ENCODE data around the gene NRXN3. TPM values are rescaled to one million over a fixed set of nuclear protein-coding genes. Genes with fewer than 3 reads are reported as not detected.

NRXN3 gene
- total RNA-seq, 1 donor from 2014 or later: 1.6 TPM

DNA sequence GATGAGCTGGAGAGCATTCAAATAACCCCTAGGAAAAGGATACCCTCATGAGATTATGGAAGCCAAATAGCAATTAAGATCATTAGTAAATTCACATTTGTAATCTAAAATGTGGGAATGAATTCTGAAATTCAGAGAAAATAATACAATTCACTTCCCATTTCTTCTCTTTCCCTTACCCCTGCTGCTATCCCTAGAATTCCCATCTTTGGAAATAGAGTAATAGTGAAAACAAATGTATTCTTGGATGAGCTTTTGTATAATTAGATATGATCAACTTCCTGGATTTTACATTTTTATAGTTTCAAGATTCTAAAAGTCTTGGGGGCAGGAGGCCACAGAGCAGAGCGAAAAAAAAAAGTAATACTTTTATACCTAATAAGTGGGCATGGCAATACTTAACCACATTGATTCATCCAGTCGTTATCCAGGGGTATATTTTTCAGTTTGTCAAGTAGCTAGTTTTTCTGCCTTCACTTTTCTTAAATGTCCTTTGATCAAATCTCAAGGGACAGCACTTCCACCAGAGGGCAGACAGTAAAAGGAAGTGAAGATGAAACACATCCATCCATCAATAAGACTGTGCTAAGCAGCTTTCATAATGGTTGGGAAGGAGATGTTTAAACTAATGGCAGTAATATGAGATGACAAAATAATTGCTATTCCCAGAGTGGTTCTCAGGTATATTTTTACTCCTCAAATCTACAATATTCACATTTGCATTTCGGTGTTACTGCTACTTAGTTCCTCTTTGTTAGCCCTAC lies 1639.9 kb downstream of the NRXN3 start:
- no peak for DNase-seq (ENCODE audit: low read depth)
- TF ChIP-seq, protein P1, sequence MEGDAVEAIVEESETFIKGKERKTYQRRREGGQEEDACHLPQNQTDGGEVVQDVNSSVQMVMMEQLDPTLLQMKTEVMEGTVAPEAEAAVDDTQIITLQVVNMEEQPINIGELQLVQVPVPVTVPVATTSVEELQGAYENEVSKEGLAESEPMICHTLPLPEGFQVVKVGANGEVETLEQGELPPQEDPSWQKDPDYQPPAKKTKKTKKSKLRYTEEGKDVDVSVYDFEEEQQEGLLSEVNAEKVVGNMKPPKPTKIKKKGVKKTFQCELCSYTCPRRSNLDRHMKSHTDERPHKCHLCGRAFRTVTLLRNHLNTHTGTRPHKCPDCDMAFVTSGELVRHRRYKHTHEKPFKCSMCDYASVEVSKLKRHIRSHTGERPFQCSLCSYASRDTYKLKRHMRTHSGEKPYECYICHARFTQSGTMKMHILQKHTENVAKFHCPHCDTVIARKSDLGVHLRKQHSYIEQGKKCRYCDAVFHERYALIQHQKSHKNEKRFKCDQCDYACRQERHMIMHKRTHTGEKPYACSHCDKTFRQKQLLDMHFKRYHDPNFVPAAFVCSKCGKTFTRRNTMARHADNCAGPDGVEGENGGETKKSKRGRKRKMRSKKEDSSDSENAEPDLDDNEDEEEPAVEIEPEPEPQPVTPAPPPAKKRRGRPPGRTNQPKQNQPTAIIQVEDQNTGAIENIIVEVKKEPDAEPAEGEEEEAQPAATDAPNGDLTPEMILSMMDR (IDR thresholded peaks at IDR 0.05; ENCODE audit: insufficient read depth, low read length, poor library complexity, severe bottlenecking): peak; percentile 32
- H3K4me3 ChIP-seq (ENCODE audit: low read depth, low read length): no peak overlapping the region
- no peaks in the 10 kb centered on the region for H3K27me3 ChIP-seq (ENCODE audit: control insufficient read depth, insufficient read depth, low read length)
- H3K36me3 ChIP-seq (ENCODE audit: control insufficient read depth, insufficient read depth, low read length): no peaks in the 10 kb centered on the region

DNA sequence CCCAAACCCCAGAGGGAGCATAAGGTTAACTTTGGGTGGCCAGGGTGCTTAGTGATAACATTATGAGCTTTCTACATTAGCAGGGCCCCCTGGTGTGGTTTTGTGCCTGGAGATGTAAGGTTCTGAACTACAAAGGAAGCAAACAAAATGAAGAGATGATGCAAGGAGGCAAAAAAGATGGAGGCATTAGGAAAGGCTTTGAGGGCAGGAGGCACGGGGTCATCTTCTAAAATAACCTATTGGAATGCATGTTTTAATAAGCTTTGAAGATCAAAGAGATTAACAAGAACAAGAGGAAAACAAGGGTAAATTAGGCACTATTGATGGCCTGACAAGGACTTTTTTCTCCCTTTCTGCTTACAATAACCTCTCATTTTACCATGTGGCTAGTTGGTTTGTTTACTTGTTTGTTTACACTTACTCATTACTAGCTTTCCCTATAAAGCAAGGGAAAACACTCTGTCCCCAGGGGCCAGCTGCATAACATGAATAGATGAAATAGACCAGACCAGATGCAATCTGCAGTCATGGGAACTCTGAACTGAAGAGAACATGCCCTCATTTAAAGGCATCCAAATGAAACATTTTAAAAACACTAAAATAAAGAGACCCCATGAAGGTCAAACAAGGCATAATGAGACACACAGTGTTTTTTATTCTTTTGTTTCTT lies 1650.8 kb downstream of the NRXN3 start:
- TF ChIP-seq, protein P1 (IDR thresholded peaks at IDR 0.05; ENCODE audit: insufficient read depth, low read length, poor library complexity, severe bottlenecking): no peak
- no peak for DNase-seq (ENCODE audit: low read depth)
- Histone ChIP-seq H3K36me3 (ENCODE audit: control insufficient read depth, insufficient read depth, low read length) (no peaks in the 10 kb centered on the region), H3K4me3 (ENCODE audit: low read depth, low read length) (no peak overlapping the region), H3K27me3 (ENCODE audit: control insufficient read depth, insufficient read depth, low read length) (no peaks in the 10 kb centered on the region)

DNA sequence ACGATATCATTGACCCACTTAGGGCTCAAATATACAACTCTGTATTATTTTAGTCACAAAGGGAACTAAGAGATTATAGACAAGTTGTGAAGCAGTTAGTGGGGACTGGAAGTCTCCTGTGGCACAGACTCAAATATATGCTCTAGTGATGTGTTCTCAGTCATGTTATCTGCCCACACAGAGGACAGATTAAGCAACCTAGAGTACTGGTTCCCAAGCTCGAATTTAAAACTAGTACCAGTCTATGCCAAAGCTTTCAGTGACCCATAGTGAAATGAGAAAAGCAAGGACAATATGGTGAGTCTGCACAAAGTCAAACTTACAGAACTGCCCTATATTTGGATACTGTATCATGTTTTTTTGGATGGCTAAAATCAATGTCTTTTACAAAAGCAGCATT lies 1651.9 kb downstream of the NRXN3 start:
- TF ChIP-seq, protein P1 (IDR thresholded peaks at IDR 0.05; ENCODE audit: insufficient read depth, low read length, poor library complexity, severe bottlenecking): no peak
- H3K4me3 ChIP-seq (ENCODE audit: low read depth, low read length): no peak overlapping the region
- DNase-seq (ENCODE audit: low read depth): no peak

DNA sequence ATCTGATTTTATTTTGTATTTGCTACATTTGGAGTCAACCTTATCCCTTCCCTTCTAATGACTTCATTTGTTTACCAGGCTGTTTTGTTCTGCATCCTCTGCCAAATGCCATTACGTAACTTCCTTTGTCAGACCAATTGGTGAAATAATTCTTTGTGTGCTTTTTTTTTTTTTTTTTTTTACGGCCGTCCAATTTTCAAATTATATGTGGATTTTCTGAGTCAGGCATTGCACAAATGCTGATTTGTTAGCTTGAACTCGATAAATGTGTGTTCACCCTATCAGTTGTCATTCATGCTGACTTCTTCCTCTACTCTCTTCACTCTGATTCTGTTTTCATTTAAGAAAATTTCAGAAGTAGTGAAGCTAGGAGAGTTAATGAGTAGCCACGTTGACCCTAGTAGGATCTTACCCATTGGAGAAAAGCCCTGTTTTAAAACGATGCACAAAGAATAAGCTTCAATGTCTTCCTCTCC lies 1654.9 kb downstream of the NRXN3 start:
- Histone ChIP-seq H3K36me3 (ENCODE audit: control insufficient read depth, insufficient read depth, low read length) (no peaks in the 10 kb centered on the region), H3K27me3 (ENCODE audit: control insufficient read depth, insufficient read depth, low read length) (no peaks in the 10 kb centered on the region), H3K4me3 (ENCODE audit: low read depth, low read length) (no peak overlapping the region)
- TF ChIP-seq, protein P1 (IDR thresholded peaks at IDR 0.05; ENCODE audit: insufficient read depth, low read length, poor library complexity, severe bottlenecking): no peak
- no peak for DNase-seq (ENCODE audit: low read depth)

More for the DNA sequence above, 1651.9 kb downstream of the NRXN3 start:
- Histone ChIP-seq H3K36me3 (ENCODE audit: control insufficient read depth, insufficient read depth, low read length) (no peaks in the 10 kb centered on the region), H3K27me3 (ENCODE audit: control insufficient read depth, insufficient read depth, low read length) (no peaks in the 10 kb centered on the region)

DNA sequence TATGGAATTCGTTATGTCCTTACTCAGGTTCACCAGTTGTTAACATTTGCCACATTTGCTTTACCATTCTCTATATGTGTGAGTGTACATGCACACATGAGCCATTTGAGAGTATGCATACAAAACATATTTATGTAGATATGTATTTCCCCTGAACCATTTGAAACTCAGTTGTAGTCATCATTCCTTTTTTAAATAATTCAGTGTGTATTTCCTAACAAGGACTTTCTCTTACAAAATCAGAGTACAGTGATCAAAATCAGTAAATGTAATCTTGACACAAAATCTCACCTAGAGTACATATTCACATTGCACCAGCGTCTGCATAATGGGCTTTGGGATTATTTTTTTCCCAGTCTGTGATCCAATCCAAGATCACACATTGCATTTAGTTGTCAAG lies 1656.2 kb downstream of the NRXN3 start:
- no peak for DNase-seq (ENCODE audit: low read depth)
- TF ChIP-seq, protein P1 (IDR thresholded peaks at IDR 0.05; ENCODE audit: insufficient read depth, low read length, poor library complexity, severe bottlenecking): no peak

More for the DNA sequence above, 1656.2 kb downstream of the NRXN3 start:
- Histone ChIP-seq H3K4me3 (ENCODE audit: low read depth, low read length) (no peak overlapping the region), H3K36me3 (ENCODE audit: control insufficient read depth, insufficient read depth, low read length) (no peaks in the 10 kb centered on the region), H3K27me3 (ENCODE audit: control insufficient read depth, insufficient read depth, low read length) (no peaks in the 10 kb centered on the region)
